Gastrocnemius medialis (tissue), 4 donors: ENCODE results near the gene CFHR2.

Experiments
- POLR2A ChIP-seq, 2 donors: fragments of 450-650 bp; IDR thresholded peaks; one replicate each; pipeline ENCODE4 v1.6.1; 2017; ENCODE audit warnings: antibody characterized with exemption in 2 of 2, mild to moderate bottlenecking in 2 of 2, moderate library complexity in 2 of 2
- TF ChIP-seq, protein P1 (sequence below), 5 experiments: fragments of 450-650 bp in 3 of 5; fragments of 200-600 bp in 2 of 5; sonication (generic) in 2 of 5; IDR thresholded peaks in 4 of 5; conservative IDR thresholded peaks in 1 of 5; 1 replicate in 4 of 5; 2 replicates in 1 of 5; pipeline ENCODE4 v1.5.1; 2016 to 2019; ENCODE audit warnings: antibody characterized with exemption in 5 of 5, mild to moderate bottlenecking in 3 of 5, moderate library complexity in 3 of 5

DNA sequence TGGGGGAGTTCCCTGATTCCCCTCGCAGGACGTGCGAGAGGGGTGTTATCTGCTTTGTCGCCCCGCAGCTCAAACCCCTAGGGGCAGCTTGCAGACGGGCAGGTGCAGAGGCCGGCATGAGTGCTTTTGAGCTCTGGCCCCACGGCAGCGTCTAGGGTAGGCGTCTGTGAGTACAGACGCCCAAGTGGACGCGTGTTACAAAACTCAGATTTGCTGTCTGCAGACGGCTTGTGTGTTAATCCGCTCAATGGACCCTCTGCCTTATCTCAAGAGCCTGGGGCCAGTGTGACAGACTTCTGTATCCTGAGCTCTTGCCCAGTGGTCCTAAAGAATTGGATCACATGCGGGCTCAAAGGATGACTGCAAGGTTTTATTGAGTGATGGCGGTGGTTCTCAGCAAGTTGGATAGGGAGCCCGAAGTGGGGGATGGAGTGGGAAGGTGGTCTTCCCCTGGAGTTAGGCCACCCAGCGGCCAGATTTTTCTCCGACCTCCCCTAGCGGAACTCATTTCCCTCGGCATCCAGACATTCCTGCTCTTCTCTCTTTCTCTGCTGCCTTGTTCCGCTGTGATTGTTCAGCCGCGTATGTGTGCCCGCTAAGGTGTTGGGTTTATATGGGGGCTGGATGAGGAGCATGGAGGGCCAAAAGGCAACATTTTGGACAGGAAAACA lies 46.2 kb upstream of the CFHR2 start:
- TF ChIP-seq, protein P1, sequence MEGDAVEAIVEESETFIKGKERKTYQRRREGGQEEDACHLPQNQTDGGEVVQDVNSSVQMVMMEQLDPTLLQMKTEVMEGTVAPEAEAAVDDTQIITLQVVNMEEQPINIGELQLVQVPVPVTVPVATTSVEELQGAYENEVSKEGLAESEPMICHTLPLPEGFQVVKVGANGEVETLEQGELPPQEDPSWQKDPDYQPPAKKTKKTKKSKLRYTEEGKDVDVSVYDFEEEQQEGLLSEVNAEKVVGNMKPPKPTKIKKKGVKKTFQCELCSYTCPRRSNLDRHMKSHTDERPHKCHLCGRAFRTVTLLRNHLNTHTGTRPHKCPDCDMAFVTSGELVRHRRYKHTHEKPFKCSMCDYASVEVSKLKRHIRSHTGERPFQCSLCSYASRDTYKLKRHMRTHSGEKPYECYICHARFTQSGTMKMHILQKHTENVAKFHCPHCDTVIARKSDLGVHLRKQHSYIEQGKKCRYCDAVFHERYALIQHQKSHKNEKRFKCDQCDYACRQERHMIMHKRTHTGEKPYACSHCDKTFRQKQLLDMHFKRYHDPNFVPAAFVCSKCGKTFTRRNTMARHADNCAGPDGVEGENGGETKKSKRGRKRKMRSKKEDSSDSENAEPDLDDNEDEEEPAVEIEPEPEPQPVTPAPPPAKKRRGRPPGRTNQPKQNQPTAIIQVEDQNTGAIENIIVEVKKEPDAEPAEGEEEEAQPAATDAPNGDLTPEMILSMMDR (IDR thresholded peaks at IDR 0.05 in 4 of 5, conservative IDR thresholded peaks at IDR 0.05 in 1 of 5): no peak
- no peak for TF ChIP-seq POLR2A (IDR thresholded peaks at IDR 0.05)
